SK-N-MC (cell line): ENCODE data around the gene ITSN1.
"Not testable (repeated sequence)": the region's sequence is repeated elsewhere in the genome, so short reads cannot be mapped to it uniquely, and the experiment has no call there.

Experiments used
- DNase-seq: peaks from one replicate; pipeline ENCODE4 v3.0.0-alpha.2; 2011; ENCODE audit warnings: low read depth, low spot score
- H3K27ac ChIP-seq: fragments of 200-600 bp; sonication (generic); 2 replicates; pipeline ENCODE4 v1.5.1; 2016; ENCODE audit warnings: mixed run types
- H3K36me3 ChIP-seq: fragments of 200-600 bp; sonication (generic); 2 replicates; pipeline ENCODE4 v1.6.1; 2017; ENCODE audit warnings: antibody characterized with exemption, low read length, mixed read lengths; ENCODE audit not compliant: insufficient read depth
- H3K4me3 ChIP-seq: fragments of 200-600 bp; sonication (generic); 2 replicates; pipeline ENCODE4 v1.5.1; 2016
- H3K9ac ChIP-seq: fragments of 200-600 bp; sonication (generic); 2 replicates; pipeline ENCODE4 v1.8.0; 2017; ENCODE audit warnings: mixed run types, mixed read lengths; ENCODE audit not compliant: insufficient read length
- H3K9me3 ChIP-seq: fragments of 200-600 bp; sonication (generic); 2 replicates; pipeline ENCODE4 v1.6.1; 2017; ENCODE audit warnings: low read depth, mild to moderate bottlenecking, antibody characterized with exemption, low read length, moderate library complexity, mixed read lengths
- EZH2 ChIP-seq: fragments of 200-600 bp; sonication (generic); IDR thresholded peaks from one replicate; pipeline ENCODE4 v1.6.1; 2017; ENCODE audit warnings: antibody characterized with exemption
- FOXP2 ChIP-seq: optimal IDR thresholded peaks from 2 replicates; pipeline ENCODE3; 2011; ENCODE audit warnings: mild to moderate bottlenecking, moderate library complexity; ENCODE audit not compliant: insufficient read depth; ENCODE audit errors: extremely low read length, control extremely low read depth
- POLR2AphosphoS5 ChIP-seq: IDR thresholded peaks from 2 replicates; pipeline ENCODE4 v1.6.1; 2012; ENCODE audit warnings: mild to moderate bottlenecking, low read depth, low read length, borderline replicate concordance

The ITSN1 gene

DNA sequence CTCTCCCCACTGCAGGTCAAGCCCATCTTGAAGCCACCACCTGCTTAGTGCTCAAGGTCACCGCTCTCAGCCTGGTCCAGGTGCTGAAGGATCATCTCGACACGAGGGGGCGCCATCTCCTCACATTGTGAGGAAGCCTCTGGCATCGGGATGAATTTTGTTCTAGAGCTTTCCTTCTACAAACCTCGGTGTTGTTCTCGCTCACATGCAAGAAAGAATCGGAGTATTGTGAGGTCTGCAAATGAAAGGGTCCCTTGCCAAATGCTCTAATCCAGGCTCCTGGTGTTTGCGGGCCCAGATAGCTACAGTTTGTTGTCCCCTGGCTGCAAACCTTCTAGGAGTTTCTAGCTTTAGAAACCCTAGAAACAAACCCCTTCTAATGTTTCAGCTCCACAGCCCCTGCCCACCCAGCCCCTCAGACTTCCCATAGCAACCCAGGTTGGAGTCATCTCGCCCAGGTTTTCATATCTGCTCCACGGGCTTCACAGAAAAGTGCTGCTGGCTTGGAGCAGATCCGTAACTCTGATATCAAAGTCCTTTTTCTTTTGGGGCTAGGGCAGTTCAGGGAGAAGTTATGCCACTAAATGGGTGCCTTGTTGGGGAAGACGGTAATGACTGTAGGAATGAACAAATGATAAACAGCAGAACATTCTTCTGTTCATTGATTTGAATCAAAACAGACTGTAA is 281.9 kb downstream of the ITSN1 start:
- Histone ChIP-seq H3K9me3 (no peaks in the 10 kb centered on the region), H3K9ac (no peak overlapping the region), H3K27ac (no peak overlapping the region), H3K4me3 (0 out of 2 replicates have a peak overlapping the region, but pooled peaks have one; percentile 38), H3K36me3 (no peaks in the 10 kb centered on the region)
- peak; percentile 39 for DNase-seq
- TF ChIP-seq FOXP2 = no peak
- TF ChIP-seq POLR2AphosphoS5 = no peak
- TF ChIP-seq EZH2 = no peak

DNA sequence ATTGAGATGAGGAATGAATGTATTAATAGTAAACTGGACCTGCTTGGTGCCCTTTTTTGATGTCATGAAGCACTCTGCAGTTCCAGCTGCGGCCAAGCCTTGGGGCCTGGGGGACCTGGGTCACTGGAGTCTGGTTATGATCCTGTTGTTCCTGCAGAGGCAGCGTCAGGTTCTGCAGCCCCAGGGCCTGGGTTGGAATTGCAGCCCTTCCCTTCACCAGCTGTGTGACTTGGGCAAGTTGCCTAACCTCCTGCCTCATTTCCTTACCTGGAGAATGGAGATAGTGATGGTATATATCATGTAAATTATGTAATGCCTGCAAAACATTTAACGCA is 282.4 kb downstream of the ITSN1 start:
- no peak for DNase-seq
- Histone ChIP-seq H3K27ac (no peak overlapping the region), H3K9me3 (no peaks in the 10 kb centered on the region), H3K4me3 (no peak overlapping the region), H3K9ac (no peak overlapping the region), H3K36me3 (no peaks in the 10 kb centered on the region)
- no peak for TF ChIP-seq POLR2AphosphoS5
- no peak for TF ChIP-seq EZH2
- TF ChIP-seq FOXP2 = no peak

GRCh38 chr21:33926248-33926647 is 283.9 kb downstream of the ITSN1 start:
- not testable (repeated sequence) for H3K9ac ChIP-seq, H3K4me3 ChIP-seq, DNase-seq, H3K27ac ChIP-seq, H3K36me3 ChIP-seq, H3K9me3 ChIP-seq

- H3K9ac ChIP-seq = peak overlapping the region; percentile 85
- H3K4me3 ChIP-seq = peak overlapping the region; percentile 81
- not testable (repeated sequence) for H3K36me3 ChIP-seq, H3K9me3 ChIP-seq, DNase-seq
- peak overlapping the region; percentile 79; the same call in 1 of the 2 replicates for H3K27ac ChIP-seq
These were observed 288.9 kb downstream of the ITSN1 start for GRCh38 chr21:33931052-33931798.

GRCh38 chr21:33931799-33932390 is 289.6 kb downstream of the ITSN1 start:
- peaks cover 4% of the 10 kb centered on the region; the same call in 1 of the 2 replicates for H3K36me3 ChIP-seq
- no peak for DNase-seq
- H3K9me3 ChIP-seq = no peaks in the 10 kb centered on the region
- peak overlapping the region; percentile 81 for H3K4me3 ChIP-seq
- no peak for TF ChIP-seq EZH2
- TF ChIP-seq POLR2AphosphoS5 = no peak
- TF ChIP-seq FOXP2 = no peak
- peak overlapping the region; percentile 79; the same call in 1 of the 2 replicates for H3K27ac ChIP-seq
- H3K9ac ChIP-seq = peak overlapping the region; percentile 85

DNA sequence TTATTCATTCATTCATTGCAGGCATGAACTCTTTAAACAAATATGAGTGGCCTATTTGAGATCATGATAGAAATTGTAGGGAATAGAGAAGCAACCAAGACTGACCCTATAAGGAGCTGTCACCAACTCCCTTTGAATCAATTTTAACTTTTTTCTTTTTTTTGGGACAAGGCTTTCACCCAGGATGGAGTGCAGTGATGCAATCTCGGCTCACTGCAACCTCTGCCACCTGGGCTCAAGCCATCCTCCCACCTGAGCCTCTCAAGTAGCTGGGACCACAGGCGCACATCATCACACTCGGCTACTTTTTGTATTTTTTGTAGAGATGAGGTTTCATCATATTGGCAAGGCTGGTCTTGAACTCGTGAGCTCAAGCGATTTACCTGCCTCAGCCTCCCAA is 290.4 kb downstream of the ITSN1 start:
- no peak for DNase-seq
- peaks cover 4% of the 10 kb centered on the region; the same call in 1 of the 2 replicates for H3K36me3 ChIP-seq
- TF ChIP-seq EZH2 = no peak
- TF ChIP-seq FOXP2 = no peak
- TF ChIP-seq POLR2AphosphoS5 = no peak
- peak overlapping the region; percentile 81 for H3K4me3 ChIP-seq
- H3K9me3 ChIP-seq = no peaks in the 10 kb centered on the region
- H3K27ac ChIP-seq = no peak overlapping the region
- no peak overlapping the region for H3K9ac ChIP-seq

GRCh38 chr21:33936301-33937038 is 294.2 kb downstream of the ITSN1 start:
- H3K27ac ChIP-seq = 0 out of 2 replicates have a peak overlapping the region, but pooled peaks have one; percentile 7
- DNase-seq = no peak
- H3K36me3 ChIP-seq = peaks cover 4% of the 10 kb centered on the region; the same call in 1 of the 2 replicates
- no peaks in the 10 kb centered on the region for H3K9me3 ChIP-seq
- no peak overlapping the region for H3K4me3 ChIP-seq
- TF ChIP-seq EZH2 (no peak), POLR2AphosphoS5 (no peak), FOXP2 (no peak)
- no peak overlapping the region for H3K9ac ChIP-seq

DNA sequence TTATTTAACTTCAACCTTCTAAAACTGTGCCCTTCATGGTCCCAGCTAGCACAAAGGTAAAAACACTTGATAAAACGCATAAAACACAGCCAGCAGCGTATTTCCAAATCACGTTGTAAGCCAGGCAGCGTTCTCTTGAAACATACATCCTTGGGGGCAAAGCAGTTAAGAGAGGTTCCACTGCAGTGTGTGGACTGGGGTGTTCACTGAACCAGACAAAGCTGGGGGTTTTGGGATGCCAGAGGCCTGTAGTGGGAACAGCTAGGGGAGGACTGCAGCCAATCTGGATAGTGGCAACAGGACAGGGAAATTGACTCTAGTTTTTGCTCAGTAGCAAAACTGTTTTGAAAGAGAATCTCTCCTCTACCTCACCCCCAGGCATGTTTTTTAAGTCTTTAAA is 294.8 kb downstream of the ITSN1 start:
- Histone ChIP-seq H3K9me3 (no peaks in the 10 kb centered on the region), H3K9ac (no peak overlapping the region), H3K36me3 (peaks cover 4% of the 10 kb centered on the region; the same call in 1 of the 2 replicates), H3K27ac (peak overlapping the region; percentile 30; the same call in 1 of the 2 replicates), H3K4me3 (no peak overlapping the region)
- TF ChIP-seq FOXP2 = no peak
- no peak for TF ChIP-seq EZH2
- no peak for TF ChIP-seq POLR2AphosphoS5
- no peak for DNase-seq
